Activated naive CD8-positive, alpha-beta T cell treated with anti-CD3 and anti-CD28 coated beads for 36 hours (primary cell): ENCODE measurements around the gene HMGB1. TPM values are rescaled to one million over a fixed set of nuclear protein-coding genes. Genes with fewer than 3 reads are reported as not detected.

Source experiments
- DNase-seq: peaks from one replicate; pipeline ENCODE4 v3.0.0; 2021
- H3K27ac Mint-ChIP-seq: one replicate; pipeline ENCODE4 v1.8.0; 2022; ENCODE audit warnings: mild to moderate bottlenecking, moderate library complexity, mixed read lengths
- H3K27me3 Mint-ChIP-seq: one replicate; pipeline ENCODE4 v1.8.0; 2022; ENCODE audit warnings: mild to moderate bottlenecking, mixed read lengths
- H3K36me3 Mint-ChIP-seq: one replicate; pipeline ENCODE4 v1.8.0; 2021; ENCODE audit warnings: mild to moderate bottlenecking, mixed read lengths
- H3K4me1 Mint-ChIP-seq: one replicate; pipeline ENCODE4 v1.8.0; 2021; ENCODE audit warnings: mixed read lengths
- H3K4me3 Mint-ChIP-seq: one replicate; pipeline ENCODE4 v1.8.0; 2022; ENCODE audit warnings: mild to moderate bottlenecking, moderate library complexity, mixed read lengths
- H3K9me3 Mint-ChIP-seq: one replicate; pipeline ENCODE4 v1.8.0; 2022; ENCODE audit warnings: mixed read lengths
- total RNA-seq, 2 experiments: library from RNA; stranded (reverse); gene quantifications; one replicate each; pipeline ENCODE4 v1.2.3, GENCODE V29; 2021

Gene HMGB1
- total RNA-seq, 2 experiments from 2014 or later: 804 to 850 TPM

DNA sequence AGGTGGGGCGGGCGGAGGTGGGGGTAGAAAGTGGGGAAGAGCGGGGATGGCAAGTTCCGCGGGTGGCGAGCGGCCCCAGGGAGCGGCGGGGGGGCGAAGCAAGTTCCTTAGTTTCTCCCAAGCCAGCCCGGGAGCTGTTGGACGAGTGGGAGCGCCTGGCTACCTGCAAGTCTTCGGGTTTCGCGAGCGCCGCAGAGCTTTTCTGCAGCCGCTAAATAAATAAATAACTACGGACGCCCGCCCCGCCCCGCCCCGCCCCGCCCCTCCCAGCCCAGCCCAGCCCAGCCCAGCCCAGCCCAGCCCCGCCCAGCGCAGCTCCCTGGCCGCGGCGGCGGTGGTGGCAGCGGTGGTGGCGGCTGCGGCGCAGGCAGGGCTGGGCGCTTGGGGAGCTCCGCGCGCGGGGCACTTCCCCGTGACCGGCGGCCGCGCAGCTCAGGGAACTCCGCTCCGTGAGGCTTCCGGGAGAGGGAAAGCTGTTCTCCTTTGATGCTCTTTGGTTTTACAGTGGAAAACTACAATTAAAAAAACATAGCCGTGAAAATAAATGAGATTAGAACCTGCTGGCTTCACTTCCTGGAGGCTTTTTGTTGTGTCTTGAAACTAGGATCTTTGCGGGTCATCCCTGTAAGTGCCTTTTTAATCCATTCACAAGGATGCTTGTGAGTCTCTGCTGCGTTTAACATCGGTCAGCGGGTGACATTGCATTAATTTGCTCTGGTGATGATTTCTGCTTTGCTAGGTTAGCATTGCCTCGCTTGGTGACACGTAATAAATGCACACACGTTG is 43.5 kb downstream of the HMGB1 start, which contains the start of gene UBE2L5:
TSS of gene UBE2L5 (plus strand) at position 440 of the 786 bp plus-strand sequence. CDS start 5,498 bp downstream, outside the sequence.
- H3K27ac Mint-ChIP-seq: peak within 1 kb of the TSS; percentile 47
- H3K4me1 Mint-ChIP-seq: peaks cover 19% of the 10 kb centered on the region
- H3K9me3 Mint-ChIP-seq: no peaks in the 10 kb centered on the region
- H3K27me3 Mint-ChIP-seq: no peaks in the 10 kb centered on the region
- DNase-seq: peak; percentile 79
- H3K4me3 Mint-ChIP-seq: peak within 1 kb of the TSS; percentile 80
- H3K36me3 Mint-ChIP-seq: no peaks in the 10 kb centered on the region

DNA sequence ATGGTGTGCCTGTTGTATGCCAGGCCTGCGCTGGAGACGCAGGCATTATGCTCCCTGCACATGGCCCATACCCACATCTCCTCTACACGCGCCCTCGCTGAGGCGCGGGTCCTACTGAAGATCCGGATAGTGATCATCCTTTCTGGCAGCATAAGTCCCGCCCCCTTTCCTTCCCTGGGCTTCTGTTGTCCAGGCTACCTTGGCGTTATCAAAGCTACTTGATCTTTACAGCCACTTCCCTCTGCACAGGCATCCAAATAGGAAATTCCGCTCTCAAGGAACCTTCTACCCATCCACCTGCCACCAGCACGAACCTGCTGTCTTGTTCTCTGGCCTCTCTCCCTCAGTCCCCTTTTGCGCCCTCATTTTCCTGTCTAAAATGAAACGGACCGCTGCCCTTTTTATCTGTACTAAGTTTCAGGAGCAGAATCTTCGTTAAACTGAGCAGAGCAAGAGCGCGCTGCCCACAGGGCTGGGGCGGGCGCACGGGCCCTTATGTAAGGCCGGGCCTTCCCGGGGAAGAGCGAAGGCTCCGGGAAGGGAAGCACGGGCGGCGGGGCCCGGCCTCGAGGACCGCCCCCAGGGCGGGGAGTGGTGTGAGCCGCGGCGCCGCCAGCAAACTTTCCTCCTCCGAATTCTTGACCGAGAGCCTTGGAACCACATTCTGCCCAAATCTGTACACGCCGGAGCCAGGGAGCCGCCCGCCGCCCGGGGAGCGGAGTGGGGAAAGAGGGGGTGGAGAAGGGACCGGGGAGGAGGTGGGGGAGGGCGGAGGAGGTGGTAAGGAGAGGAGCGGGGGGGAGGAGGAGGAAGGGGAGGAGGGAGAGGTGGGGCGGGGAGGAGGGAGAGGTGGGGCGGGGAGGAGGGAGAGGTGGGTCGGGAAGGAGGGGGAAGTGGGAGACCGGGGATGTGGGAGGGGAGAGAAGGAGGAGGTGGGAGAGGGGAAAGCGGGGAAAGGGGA is 44.4 kb downstream of the HMGB1 start:
- peak overlapping the region; percentile 64 for H3K4me3 Mint-ChIP-seq
- no peak overlapping the region for H3K27ac Mint-ChIP-seq
- H3K4me1 Mint-ChIP-seq: peaks cover 19% of the 10 kb centered on the region
- peak; percentile 25 for DNase-seq
- H3K36me3 Mint-ChIP-seq: no peaks in the 10 kb centered on the region
- H3K9me3 Mint-ChIP-seq: no peaks in the 10 kb centered on the region
- H3K27me3 Mint-ChIP-seq: no peaks in the 10 kb centered on the region

DNA sequence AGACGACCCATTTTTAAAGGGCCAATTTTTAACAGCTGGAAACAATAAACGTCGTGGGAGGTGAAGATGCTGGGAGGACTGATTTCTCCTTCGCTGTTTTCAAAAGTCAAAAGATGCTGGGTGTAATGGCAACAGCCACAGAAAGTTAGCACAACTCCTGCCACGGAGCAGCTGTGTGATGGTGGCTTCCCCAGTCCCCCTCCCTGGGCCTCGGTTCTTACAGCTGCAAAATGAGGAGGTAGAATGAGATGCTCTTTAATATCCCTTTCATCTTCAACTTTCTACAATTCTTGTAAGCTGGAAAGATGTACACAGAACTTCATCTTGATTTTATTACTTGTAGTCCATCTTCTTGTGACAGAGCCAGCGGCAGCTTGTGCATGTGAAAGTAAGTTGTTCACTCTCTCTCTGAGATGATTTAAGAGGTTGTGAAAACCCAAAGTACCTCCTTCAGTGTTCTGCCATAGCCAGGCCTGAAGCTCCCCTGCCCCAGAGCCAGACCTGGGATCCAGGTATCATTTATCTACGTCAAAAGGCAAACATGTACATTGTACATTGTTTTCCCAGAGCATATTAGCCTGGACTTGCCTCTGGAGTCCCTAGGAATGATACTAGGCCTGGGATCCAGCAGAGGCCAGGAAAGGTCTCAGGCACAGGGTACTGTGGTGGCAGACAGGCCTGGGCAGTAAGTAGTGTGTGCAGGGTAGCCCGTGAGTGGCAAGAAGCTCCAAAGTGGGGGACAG is 46.8 kb downstream of the HMGB1 start:
- Mint-ChIP-seq H3K4me3 (no peak overlapping the region), H3K9me3 (no peaks in the 10 kb centered on the region), H3K27me3 (no peaks in the 10 kb centered on the region), H3K4me1 (peaks cover 28% of the 10 kb centered on the region), H3K36me3 (no peaks in the 10 kb centered on the region), H3K27ac (no peak overlapping the region)
- DNase-seq: no peak

DNA sequence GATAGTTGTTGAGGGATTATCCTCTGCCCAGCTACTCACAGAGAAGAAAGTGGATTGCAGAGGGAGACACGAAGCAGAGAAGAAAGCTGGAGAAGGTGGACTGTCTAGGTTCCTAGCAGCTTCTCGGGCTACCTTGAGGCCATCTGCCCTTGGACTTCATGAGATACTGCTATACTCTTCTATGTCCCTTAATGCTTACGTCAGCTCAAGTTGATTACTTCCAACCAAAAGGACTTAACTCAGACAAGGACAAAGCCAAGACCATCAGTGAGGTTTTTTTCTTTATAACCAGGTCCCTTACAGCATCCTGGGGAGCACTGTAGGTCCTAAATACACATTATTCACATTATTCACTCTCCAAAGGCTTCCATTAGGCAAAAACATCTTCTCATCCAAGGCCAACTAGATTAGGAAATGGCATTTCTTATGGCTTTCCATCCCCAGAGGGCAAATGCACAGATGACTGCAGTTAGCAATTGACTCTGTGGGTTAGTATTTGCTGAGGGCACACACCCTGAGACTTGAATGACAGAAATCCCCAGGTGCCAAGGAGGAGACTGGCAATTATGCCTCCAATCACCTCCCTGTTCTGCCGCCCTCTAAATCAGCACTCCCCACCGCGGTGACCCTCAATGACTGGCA is 47.5 kb downstream of the HMGB1 start:
- no peak overlapping the region for H3K27ac Mint-ChIP-seq
- no peaks in the 10 kb centered on the region for H3K27me3 Mint-ChIP-seq
- no peak overlapping the region for H3K4me3 Mint-ChIP-seq
- H3K4me1 Mint-ChIP-seq: peaks cover 28% of the 10 kb centered on the region
- no peak for DNase-seq
- H3K36me3 Mint-ChIP-seq: no peaks in the 10 kb centered on the region
- no peaks in the 10 kb centered on the region for H3K9me3 Mint-ChIP-seq

DNA sequence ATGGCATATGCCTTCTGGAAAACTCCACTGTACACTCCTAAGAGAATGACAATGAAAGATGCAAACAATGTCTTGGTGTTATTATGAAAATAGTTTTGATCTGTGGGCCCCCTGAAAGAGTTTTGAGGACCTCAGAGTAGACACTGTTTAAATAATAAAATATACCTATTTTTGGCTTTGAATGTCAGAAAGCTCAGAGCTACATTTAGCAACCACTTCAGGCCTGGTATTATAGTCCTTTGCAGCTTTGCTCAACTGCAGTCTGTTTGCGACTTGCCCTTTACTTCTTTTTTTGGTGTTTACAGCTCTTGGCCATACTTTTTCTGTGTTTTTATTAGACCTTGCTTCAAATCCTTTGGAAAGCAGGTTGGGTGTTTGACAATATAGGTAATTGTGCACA is 49.3 kb downstream of the HMGB1 start:
- H3K4me1 Mint-ChIP-seq: peaks cover 27% of the 10 kb centered on the region
- H3K27ac Mint-ChIP-seq: no peak overlapping the region
- no peaks in the 10 kb centered on the region for H3K9me3 Mint-ChIP-seq
- DNase-seq: no peak
- H3K36me3 Mint-ChIP-seq: no peaks in the 10 kb centered on the region
- no peaks in the 10 kb centered on the region for H3K27me3 Mint-ChIP-seq
- no peak overlapping the region for H3K4me3 Mint-ChIP-seq

DNA sequence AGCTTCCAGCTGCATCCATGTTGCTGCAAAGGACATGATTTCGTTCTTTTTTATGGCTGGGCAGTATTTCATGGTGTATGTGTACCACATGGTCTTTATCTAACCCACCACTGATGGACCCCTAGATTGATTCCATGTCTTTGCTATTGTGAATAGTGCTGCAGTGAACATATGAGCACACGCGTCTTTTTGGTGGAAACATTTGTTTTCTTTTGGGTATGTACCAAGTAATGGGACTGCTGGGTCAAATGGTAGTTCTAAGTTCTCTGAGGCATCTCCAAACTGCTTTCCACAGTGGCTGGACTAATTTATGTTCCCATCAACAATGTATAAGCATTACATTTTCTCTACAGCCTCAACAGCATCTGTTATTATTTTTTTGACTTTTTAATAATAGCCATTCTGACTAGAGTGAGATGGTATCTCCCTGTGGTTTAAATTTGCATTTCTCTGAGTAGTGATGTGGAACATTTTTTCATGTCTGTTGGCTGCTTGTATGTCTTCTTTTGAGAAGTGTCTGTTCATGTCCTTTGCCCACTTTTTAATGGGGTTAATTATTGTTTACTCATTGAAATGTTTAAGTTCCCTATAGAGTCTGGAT is 50.2 kb downstream of the HMGB1 start:
- Mint-ChIP-seq H3K27ac (no peak overlapping the region), H3K27me3 (no peaks in the 10 kb centered on the region), H3K4me3 (no peak overlapping the region), H3K36me3 (no peaks in the 10 kb centered on the region), H3K4me1 (peaks cover 20% of the 10 kb centered on the region), H3K9me3 (no peaks in the 10 kb centered on the region)
- DNase-seq: no peak

DNA sequence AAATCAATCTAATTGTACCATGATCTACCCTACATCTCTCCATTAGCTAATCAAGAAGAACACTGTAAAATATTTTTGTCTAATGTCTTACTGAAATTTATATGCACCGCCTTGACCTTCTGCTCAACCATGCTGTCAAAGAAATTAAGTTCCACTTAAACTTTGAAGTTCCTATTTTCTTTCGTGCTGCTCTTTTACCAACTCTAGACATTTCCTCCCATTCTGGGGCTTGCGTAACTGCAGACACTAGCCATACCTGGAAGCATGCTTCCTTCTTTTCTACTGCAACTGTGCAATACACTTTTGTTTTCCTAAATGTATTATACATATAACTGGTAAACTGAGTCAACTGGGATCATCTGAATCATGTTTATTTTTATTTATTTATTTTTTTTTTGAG is 51.9 kb downstream of the HMGB1 start:
- no peak overlapping the region for H3K27ac Mint-ChIP-seq
- DNase-seq: no peak
- H3K4me1 Mint-ChIP-seq: peaks cover 23% of the 10 kb centered on the region
- H3K9me3 Mint-ChIP-seq: no peaks in the 10 kb centered on the region
- no peaks in the 10 kb centered on the region for H3K27me3 Mint-ChIP-seq
- H3K4me3 Mint-ChIP-seq: no peak overlapping the region
- H3K36me3 Mint-ChIP-seq: no peaks in the 10 kb centered on the region

DNA sequence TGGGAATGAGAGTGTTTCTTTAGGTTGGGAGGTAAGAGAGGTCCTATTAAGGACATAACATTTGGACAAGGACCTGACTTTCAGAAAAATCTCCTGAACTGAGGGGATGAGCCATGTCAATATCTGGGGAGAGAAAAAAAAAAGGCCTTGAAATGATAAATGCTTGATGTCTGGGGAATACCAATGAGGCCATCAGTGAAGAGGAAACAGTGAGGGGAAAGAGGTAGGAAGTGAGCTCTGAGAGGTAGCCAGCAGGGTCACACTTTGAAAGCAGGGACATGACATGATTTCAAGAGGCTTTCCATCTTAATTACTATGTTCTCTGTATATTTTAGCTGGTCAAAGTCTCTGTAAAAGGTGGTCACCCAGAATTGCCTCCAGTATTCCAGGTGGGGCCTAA is 53.4 kb downstream of the HMGB1 start:
- Mint-ChIP-seq H3K27ac (peak overlapping the region; percentile 71), H3K4me1 (peaks cover 26% of the 10 kb centered on the region)

DNA sequence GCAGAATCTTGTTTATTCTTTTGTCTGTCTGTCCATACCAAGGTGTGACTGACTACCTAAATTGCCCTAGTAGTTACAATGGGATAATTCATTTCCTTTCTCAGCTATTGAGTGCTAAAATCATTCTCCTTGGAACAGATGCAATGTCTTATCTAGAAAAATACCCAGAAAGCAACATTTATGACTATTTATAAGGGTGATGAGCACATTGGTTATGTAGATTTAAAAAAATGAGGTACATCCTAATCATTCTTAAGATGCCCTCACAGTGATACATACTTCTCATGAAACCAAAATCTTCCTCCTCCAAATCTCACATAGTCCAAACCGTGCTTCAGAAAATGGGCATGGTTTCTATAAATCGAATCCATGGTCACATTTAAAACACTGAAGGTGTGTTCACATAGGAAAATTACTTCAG is 55.0 kb downstream of the HMGB1 start:
- no peaks in the 10 kb centered on the region for H3K9me3 Mint-ChIP-seq
- no peaks in the 10 kb centered on the region for H3K36me3 Mint-ChIP-seq
- no peak overlapping the region for H3K4me3 Mint-ChIP-seq
- no peak overlapping the region for H3K27ac Mint-ChIP-seq
- no peaks in the 10 kb centered on the region for H3K27me3 Mint-ChIP-seq
- H3K4me1 Mint-ChIP-seq: peaks cover 23% of the 10 kb centered on the region
- no peak for DNase-seq

More for the DNA sequence above, 53.4 kb downstream of the HMGB1 start:
- Mint-ChIP-seq H3K27me3 (no peaks in the 10 kb centered on the region), H3K36me3 (no peaks in the 10 kb centered on the region), H3K4me3 (no peak overlapping the region), H3K9me3 (no peaks in the 10 kb centered on the region)
- DNase-seq: no peak

DNA sequence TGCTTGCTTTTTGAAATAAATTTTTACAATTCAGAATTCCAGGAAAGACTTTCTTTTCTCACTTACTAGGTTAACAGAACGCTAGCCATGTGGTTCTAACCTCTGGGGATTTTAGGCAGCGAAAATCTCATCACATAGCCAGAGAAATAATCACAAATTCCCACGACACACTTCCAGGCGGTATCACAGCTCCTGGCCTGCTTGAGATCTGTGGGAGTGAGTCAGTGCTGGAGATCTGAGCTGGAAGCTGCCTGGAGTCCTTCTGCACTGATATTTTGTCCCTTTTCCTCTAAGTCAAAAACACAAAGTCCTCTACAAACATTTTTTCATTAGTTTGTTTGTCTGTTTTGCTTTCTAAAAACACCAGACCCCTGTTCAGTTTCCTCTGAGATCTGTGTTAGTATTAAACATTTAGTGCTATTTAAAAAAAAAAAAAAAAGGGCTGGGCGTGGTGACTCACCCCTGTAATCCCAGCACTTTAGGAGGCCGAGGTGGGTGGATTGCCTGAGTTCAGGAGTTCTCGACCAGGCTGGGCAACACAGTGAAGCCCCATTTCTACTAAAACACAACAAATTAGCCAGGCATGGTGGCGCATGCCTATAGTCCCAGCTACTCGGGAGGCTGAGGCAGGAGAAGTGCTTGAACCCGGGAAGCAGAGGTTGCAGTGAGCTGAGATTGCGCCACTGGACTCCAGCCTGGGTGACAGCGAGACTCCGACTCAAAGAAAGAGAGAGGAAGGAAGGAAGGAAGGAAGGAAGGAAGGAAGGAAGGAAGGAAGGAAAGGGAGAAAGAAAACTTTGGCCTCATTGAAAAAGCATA is 55.6 kb downstream of the HMGB1 start:
- H3K9me3 Mint-ChIP-seq: no peaks in the 10 kb centered on the region
- H3K4me1 Mint-ChIP-seq: peaks cover 17% of the 10 kb centered on the region
- DNase-seq: no peak
- H3K4me3 Mint-ChIP-seq: no peak overlapping the region
- no peak overlapping the region for H3K27ac Mint-ChIP-seq
- no peaks in the 10 kb centered on the region for H3K27me3 Mint-ChIP-seq
- no peaks in the 10 kb centered on the region for H3K36me3 Mint-ChIP-seq

DNA sequence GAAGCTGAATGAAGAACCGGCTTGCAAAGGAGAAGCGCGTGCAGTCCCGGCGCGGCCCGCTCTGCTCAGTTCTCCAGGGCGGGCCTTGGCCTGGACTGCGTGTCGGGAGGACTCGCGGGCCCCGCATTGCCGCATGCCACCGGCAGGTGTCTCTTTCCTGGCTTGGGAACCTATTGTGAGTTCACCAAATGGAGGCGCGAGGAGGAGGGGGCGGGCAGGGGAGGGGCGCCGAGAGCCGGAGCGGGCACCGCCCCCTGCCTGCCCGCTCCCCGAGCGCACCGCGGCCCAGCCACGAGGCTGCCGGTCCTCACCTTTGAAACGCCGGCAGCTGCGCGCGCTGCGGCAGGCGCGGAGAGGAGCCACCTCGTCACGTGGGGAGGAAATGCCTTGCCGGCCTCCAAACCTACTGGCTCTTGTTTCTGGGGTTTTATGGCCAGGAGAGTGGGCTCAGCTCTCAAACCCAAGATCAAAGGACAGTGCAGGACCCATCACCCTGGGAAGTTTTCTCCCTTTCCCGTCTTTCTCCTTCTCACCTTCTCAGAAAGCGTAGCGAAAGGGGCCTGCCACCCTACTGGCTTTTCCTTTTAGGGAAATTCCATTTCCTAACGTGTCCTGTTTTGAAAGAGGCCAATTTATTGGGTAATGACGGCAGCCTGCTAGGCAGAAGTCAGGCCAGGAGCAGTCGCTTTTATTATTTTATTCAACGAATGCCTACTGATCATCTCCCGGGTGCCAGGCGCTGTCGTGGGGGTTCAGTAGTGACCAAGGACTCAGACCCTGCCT is 57.2 kb downstream of the HMGB1 start:
- Mint-ChIP-seq H3K4me1 (peaks cover 17% of the 10 kb centered on the region), H3K27me3 (no peaks in the 10 kb centered on the region), H3K36me3 (no peaks in the 10 kb centered on the region), H3K9me3 (no peaks in the 10 kb centered on the region), H3K4me3 (peak overlapping the region; percentile 24), H3K27ac (peak overlapping the region; percentile 38)
- peak; percentile 89 for DNase-seq

DNA sequence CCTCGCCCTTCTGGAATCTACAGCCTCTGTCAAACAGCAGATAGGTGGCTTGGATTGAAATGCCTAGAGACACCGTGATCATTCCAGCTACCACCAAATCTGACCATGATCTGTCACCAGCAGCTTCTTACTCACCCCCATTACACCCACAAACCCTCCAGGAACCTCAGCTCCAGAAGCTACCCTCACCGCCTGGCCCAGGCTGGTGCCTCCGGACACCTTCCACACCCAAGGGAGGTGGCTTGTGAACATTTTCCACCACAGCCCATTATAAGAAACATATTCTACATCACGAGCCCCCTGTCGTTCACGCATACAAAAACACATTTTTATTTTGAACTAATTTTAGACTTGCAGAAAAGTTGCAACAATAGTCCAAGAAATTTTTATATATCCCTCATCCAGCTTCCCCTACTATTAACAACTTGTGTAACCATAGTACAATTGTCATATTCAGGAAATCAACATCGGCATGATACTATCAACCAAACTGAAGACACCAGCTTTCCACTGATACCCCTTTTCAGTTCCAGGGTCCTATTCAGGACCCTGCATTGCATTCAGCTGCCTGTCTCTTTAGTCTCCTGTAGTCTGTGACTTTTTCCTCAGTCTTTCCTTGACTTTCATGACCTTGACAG is 58.8 kb downstream of the HMGB1 start:
- Mint-ChIP-seq H3K36me3 (no peaks in the 10 kb centered on the region), H3K27ac (no peak overlapping the region), H3K4me1 (peaks cover 14% of the 10 kb centered on the region), H3K27me3 (no peaks in the 10 kb centered on the region), H3K9me3 (no peaks in the 10 kb centered on the region), H3K4me3 (no peak overlapping the region)
- no peak for DNase-seq
